RWPE1 (cell line): ENCODE measurements around the gene SPOUT1.
"Not testable (repeated sequence)": the region's sequence is repeated elsewhere in the genome, so short reads cannot be mapped to it uniquely, and the experiment has no call there.

Experiments used
- CTCF ChIA-PET: fragments of 350-600 bp; sonication (Branson Sonifier 250); formaldehyde crosslinking; extraction: SDS; loops from one replicate; lab custom pipeline; 2021; lab: Yijun Ruan, JAX
- POLR2A ChIA-PET: fragments of 400-600 bp; formaldehyde crosslinking; extraction: SDS; loops from one replicate; lab custom pipeline; 2020; ENCODE audit warnings: antibody characterized with exemption; ENCODE audit not compliant: low non-redundant PET; lab: Yijun Ruan, JAX
- DNase-seq: peaks from one replicate; pipeline ENCODE4 v3.0.0; 2012; ENCODE audit warnings: low spot score
- H3K27ac ChIP-seq: fragments of 450-650 bp; 2 replicates; pipeline ENCODE4 v1.5.1; 2017
- TF ChIP-seq, protein P1 (sequence below): fragments of 450-650 bp; conservative IDR thresholded peaks from 2 replicates; pipeline ENCODE4 v1.5.1; 2017; ENCODE audit warnings: low read depth, mild to moderate bottlenecking

The SPOUT1 gene

DNA sequence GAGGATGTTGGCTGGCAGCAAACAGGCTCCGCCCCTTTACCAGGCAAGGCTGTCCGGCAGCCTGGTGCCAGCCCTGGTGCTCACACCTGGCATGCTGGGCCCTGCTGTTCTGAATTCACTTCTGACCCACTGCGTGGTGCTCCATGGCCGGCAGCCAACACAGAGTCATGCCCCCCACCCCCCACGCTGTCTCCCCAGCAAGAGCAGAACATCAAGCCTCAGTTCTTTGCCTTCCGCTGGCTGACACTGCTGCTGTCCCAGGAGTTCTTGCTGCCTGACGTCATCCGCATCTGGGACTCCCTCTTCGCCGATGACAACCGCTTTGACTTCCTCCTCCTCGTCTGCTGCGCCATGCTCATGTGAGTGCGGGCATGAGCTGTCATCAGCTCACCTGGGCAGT, 23.9 kb downstream of the SPOUT1 start:
- ChIA-PET POLR2A (interaction anchor here (0.6 kb wide), 1 partner anchor 15 kb away, joined by 3 read pairs; no protein-coding TSS in a partner anchor), CTCF (no interaction called here)
- TF ChIP-seq, protein P1, sequence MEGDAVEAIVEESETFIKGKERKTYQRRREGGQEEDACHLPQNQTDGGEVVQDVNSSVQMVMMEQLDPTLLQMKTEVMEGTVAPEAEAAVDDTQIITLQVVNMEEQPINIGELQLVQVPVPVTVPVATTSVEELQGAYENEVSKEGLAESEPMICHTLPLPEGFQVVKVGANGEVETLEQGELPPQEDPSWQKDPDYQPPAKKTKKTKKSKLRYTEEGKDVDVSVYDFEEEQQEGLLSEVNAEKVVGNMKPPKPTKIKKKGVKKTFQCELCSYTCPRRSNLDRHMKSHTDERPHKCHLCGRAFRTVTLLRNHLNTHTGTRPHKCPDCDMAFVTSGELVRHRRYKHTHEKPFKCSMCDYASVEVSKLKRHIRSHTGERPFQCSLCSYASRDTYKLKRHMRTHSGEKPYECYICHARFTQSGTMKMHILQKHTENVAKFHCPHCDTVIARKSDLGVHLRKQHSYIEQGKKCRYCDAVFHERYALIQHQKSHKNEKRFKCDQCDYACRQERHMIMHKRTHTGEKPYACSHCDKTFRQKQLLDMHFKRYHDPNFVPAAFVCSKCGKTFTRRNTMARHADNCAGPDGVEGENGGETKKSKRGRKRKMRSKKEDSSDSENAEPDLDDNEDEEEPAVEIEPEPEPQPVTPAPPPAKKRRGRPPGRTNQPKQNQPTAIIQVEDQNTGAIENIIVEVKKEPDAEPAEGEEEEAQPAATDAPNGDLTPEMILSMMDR, result no peak
- H3K27ac ChIP-seq, result no peak overlapping the region
- DNase-seq, result no peak

- no peak for DNase-seq
- H3K27ac ChIP-seq, result no peak overlapping the region
- ChIA-PET POLR2A (no interaction called here), CTCF (no interaction called here)
- TF ChIP-seq, protein P1, result no peak
Observed at GRCh38 chr9:128802482-128802881, 27.1 kb downstream of the SPOUT1 start.

DNA sequence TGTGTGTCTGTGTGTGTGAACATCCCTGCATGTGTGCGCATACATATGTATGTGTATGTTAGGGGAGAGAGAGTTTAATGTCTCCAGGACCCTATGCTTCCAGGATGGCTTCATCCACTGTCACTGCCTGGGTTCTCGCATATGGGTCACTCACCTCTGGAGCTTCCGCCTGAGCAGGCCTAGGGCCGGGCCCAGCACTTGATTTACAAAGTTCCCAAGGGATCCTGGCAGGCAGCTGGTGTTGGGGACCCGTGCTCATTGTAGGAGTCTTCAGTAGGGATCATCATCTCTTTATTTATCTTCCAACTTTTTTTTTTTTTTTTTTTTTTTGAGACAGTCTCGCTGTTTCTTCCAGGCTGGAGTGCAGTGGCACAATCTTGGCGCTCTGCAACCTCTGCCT, 29.5 kb downstream of the SPOUT1 start:
- POLR2A ChIA-PET, result no interaction called here
- CTCF ChIA-PET, result interaction anchor here (0.8 to 1.5 kb wide), 2 partner anchors 18 to 98 kb away, joined by 3 to 6 read pairs; partner anchors contain the start of genes ENDOG and PKN3
- TF ChIP-seq, protein P1, result no peak

GRCh38 chr9:128798896-128799295, 30.7 kb downstream of the SPOUT1 start:
- TF ChIP-seq, protein P1, result no peak
- no peak for DNase-seq
- ChIA-PET POLR2A (interaction anchor here (0.6 kb wide), 1 partner anchor 165 kb away, joined by 5 read pairs; no protein-coding TSS in a partner anchor), CTCF (interaction anchor here (0.6 to 1.0 kb wide), 3 partner anchors 20 to 130 kb away, joined by 3 read pairs; partner anchors contain the start of gene PKN3)
- peak overlapping the region; percentile 12; the same call in 1 of the 2 replicates for H3K27ac ChIP-seq

More for the DNA sequence above, 29.5 kb downstream of the SPOUT1 start:
- H3K27ac ChIP-seq, result peak overlapping the region; percentile 2; the same call in 1 of the 2 replicates
- no peak for DNase-seq

GRCh38 chr9:128794961-128795360, 34.6 kb downstream of the SPOUT1 start:
- POLR2A ChIA-PET, DNase-seq, H3K27ac ChIP-seq: not testable (repeated sequence)
- CTCF ChIA-PET, result interaction anchor here (0.7 kb wide), 1 partner anchor 23 kb away, joined by 4 read pairs; the partner anchor contains the start of gene ENDOG

DNA sequence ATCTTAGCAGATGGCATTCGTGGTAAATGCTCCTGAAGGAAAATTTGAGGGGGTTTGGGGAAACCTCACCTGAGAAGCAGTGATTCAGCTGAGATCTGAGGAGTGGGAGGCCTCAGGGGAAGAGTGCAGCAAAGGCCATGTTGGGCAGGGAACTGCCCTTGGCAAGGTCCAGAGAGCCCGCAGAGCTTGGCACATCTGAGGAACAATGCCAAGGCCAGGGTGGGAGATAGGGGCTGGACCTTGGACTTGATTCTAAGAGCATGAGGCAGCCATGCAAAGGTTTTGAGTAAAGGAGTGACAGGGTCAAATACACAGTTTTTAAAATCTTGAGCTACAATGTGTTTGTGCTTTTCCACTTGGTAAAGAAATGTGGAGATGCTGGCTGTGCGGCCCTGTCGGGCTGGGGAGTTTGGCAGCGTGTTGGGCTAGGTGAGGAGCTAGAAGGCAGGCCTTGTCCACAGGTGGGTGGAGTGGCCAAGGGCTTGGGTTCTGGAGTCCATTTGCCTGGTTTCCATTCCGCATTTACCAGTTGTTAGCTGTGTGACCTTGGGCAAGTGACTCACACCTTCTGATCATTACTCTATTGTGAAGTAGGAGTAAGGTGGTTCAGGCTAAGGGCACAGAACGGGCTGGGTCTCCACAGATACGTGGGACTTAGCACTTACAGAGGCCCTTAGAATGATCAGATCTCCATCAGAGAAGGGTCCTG, 36.5 kb downstream of the SPOUT1 start:
- H3K27ac ChIP-seq, result peak overlapping the region; percentile 3; the same call in 1 of the 2 replicates
- TF ChIP-seq, protein P1, result no peak
- DNase-seq, result no peak
- ChIA-PET POLR2A (no interaction called here), CTCF (interaction anchor here (0.7 kb wide), 1 partner anchor 25 kb away, joined by 3 read pairs; no protein-coding TSS in a partner anchor)
